Measurements from ENCODE around the gene ZDHHC6. TPM values are rescaled to one million over a fixed set of nuclear protein-coding genes. Genes with fewer than 3 reads are reported as not detected.

The ZDHHC6 gene
- total RNA-seq, 1 donor from 2014 or later = 33.0 TPM

GRCh38 chr10:112446055-112446854 is 459 bp downstream of the ZDHHC6 start:
- Mint-ChIP-seq H3K27ac (ENCODE audit: unreplicated experiment) (peak overlapping the region; percentile 89), H3K9me3 (ENCODE audit: unreplicated experiment) (peaks cover 5% of the 10 kb centered on the region), H3K4me1 (ENCODE audit: low read depth, unreplicated experiment) (peaks cover 6% of the 10 kb centered on the region), H3K4me3 (ENCODE audit: unreplicated experiment) (peak overlapping the region; percentile 97), H3K27me3 (ENCODE audit: unreplicated experiment) (peaks cover 3% of the 10 kb centered on the region), H3K36me3 (ENCODE audit: unreplicated experiment) (no peaks in the 10 kb centered on the region)
- TF ChIP-seq, protein P1, sequence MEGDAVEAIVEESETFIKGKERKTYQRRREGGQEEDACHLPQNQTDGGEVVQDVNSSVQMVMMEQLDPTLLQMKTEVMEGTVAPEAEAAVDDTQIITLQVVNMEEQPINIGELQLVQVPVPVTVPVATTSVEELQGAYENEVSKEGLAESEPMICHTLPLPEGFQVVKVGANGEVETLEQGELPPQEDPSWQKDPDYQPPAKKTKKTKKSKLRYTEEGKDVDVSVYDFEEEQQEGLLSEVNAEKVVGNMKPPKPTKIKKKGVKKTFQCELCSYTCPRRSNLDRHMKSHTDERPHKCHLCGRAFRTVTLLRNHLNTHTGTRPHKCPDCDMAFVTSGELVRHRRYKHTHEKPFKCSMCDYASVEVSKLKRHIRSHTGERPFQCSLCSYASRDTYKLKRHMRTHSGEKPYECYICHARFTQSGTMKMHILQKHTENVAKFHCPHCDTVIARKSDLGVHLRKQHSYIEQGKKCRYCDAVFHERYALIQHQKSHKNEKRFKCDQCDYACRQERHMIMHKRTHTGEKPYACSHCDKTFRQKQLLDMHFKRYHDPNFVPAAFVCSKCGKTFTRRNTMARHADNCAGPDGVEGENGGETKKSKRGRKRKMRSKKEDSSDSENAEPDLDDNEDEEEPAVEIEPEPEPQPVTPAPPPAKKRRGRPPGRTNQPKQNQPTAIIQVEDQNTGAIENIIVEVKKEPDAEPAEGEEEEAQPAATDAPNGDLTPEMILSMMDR (IDR thresholded peaks at IDR 0.05; ENCODE audit: partially characterized antibody, unreplicated experiment) = no peak
- no peak for DNase-seq

GRCh38 chr10:112442063-112442462 is 4.7 kb downstream of the ZDHHC6 start:
- Mint-ChIP-seq H3K4me3 (ENCODE audit: unreplicated experiment) (no peak overlapping the region), H3K36me3 (ENCODE audit: unreplicated experiment) (no peaks in the 10 kb centered on the region), H3K27ac (ENCODE audit: unreplicated experiment) (no peak overlapping the region), H3K27me3 (ENCODE audit: unreplicated experiment) (no peaks in the 10 kb centered on the region), H3K9me3 (ENCODE audit: unreplicated experiment) (peaks cover 5% of the 10 kb centered on the region), H3K4me1 (ENCODE audit: low read depth, unreplicated experiment) (peaks cover 4% of the 10 kb centered on the region)
- no peak for DNase-seq
- TF ChIP-seq, protein P1 (IDR thresholded peaks at IDR 0.05; ENCODE audit: partially characterized antibody, unreplicated experiment) = no peak

DNA sequence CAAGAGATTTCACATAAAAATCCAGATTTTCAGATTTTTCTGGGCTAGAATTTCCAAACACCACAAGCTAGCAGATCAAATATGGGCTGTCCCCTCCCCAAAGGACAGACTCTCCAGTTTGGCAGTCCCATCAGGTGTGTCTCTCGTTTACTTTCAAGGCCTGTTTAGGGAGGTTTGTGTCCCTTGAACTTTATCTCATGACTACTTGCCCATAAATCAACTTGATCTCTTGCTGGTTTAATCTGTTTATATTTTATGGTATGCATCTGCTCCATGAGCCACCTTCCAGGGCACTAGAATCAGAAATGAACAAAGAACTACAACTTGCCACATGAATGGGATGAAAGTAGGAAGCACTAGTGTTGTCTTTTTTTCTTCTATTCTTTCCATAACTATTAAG is 5.2 kb downstream of the ZDHHC6 start:
- Mint-ChIP-seq H3K9me3 (ENCODE audit: unreplicated experiment) (peaks cover 5% of the 10 kb centered on the region), H3K27me3 (ENCODE audit: unreplicated experiment) (no peaks in the 10 kb centered on the region), H3K4me3 (ENCODE audit: unreplicated experiment) (no peak overlapping the region), H3K27ac (ENCODE audit: unreplicated experiment) (no peak overlapping the region), H3K4me1 (ENCODE audit: low read depth, unreplicated experiment) (peaks cover 4% of the 10 kb centered on the region), H3K36me3 (ENCODE audit: unreplicated experiment) (no peaks in the 10 kb centered on the region)
- TF ChIP-seq, protein P1 (IDR thresholded peaks at IDR 0.05; ENCODE audit: partially characterized antibody, unreplicated experiment) = no peak
- DNase-seq = no peak

DNA sequence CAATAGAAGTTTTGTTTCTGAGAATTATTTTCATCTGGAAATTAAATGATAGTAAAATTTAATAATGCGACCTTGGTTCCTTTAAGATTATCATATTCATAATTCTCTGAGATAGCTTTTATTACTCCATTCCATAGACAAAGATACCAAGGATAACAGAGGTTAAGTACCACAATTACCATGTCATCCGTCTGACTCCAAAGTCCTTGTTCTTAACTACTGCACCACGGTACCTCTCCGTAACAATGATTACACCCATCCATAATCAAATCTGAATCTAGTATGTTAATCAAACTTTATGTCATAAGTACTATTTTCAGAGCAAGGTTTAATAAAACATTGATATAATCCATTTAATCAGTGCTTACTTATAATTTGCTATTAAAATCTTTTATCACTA is 8.4 kb downstream of the ZDHHC6 start:
- H3K36me3 Mint-ChIP-seq (ENCODE audit: unreplicated experiment) = no peaks in the 10 kb centered on the region
- TF ChIP-seq, protein P1 (IDR thresholded peaks at IDR 0.05; ENCODE audit: partially characterized antibody, unreplicated experiment) = no peak
- no peaks in the 10 kb centered on the region for H3K4me1 Mint-ChIP-seq (ENCODE audit: low read depth, unreplicated experiment)
- H3K27ac Mint-ChIP-seq (ENCODE audit: unreplicated experiment) = no peak overlapping the region
- H3K4me3 Mint-ChIP-seq (ENCODE audit: unreplicated experiment) = no peak overlapping the region
- no peaks in the 10 kb centered on the region for H3K27me3 Mint-ChIP-seq (ENCODE audit: unreplicated experiment)
- no peak for DNase-seq
- H3K9me3 Mint-ChIP-seq (ENCODE audit: unreplicated experiment) = no peaks in the 10 kb centered on the region

DNA sequence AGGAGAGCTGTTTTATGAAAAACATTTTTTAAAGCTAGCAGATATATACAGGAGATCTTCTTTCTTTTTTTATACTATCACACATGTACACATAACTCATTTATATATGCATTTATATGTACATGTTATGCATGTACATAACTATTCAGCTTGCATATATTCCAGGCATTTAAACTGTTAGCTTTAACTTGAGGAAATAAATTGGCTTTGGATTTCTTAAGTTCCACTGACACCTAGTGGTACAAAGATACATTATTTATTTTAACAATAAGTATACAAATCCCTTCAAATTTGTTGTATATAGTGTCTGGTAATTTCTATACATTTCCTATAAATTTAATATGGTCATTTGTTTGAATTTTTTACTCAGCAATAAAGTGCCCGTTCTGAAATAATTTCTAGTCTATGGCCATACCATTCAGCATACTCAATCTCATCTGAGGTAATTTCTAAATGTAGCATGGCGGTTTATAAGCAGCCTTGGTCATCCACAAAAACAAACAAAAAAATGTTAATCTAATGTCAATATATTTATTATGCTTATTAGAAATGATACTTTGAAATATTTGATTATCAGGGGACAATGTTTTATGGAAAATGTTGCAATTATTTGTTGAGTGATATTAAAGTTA is 11.6 kb downstream of the ZDHHC6 start:
- no peak overlapping the region for H3K27ac Mint-ChIP-seq (ENCODE audit: unreplicated experiment)
- TF ChIP-seq, protein P1 (IDR thresholded peaks at IDR 0.05; ENCODE audit: partially characterized antibody, unreplicated experiment) = peak; percentile 61
- no peak for DNase-seq
- no peaks in the 10 kb centered on the region for H3K9me3 Mint-ChIP-seq (ENCODE audit: unreplicated experiment)
- no peaks in the 10 kb centered on the region for H3K4me1 Mint-ChIP-seq (ENCODE audit: low read depth, unreplicated experiment)
- no peaks in the 10 kb centered on the region for H3K36me3 Mint-ChIP-seq (ENCODE audit: unreplicated experiment)
- H3K4me3 Mint-ChIP-seq (ENCODE audit: unreplicated experiment) = no peak overlapping the region
- no peaks in the 10 kb centered on the region for H3K27me3 Mint-ChIP-seq (ENCODE audit: unreplicated experiment)
